Transverse colon (tissue), 4 donors: ENCODE data around the gene TRIM46. TPM values are rescaled to one million over a fixed set of nuclear protein-coding genes. Genes with fewer than 3 reads are reported as not detected.

Experiments
- DNase-seq: peaks from one replicate; pipeline ENCODE4 v3.0.0-alpha.2; 2019
- H3K27ac ChIP-seq, 4 donors: fragments of 200-600 bp; sonication (generic); 2 replicates each; pipeline ENCODE4 v1.5.1; 2016 to 2018; ENCODE audit warnings: inconsistent platforms in 4 of 4
- H3K27me3 ChIP-seq: fragments of 200-600 bp; sonication (generic); 2 replicates; pipeline ENCODE4 v1.5.1; 2017; ENCODE audit warnings: inconsistent platforms
- H3K36me3 ChIP-seq, 4 donors: fragments of 200-600 bp; sonication (generic); 2 replicates each; pipeline ENCODE4 v1.5.1; 2017 to 2019; ENCODE audit warnings: inconsistent platforms in 4 of 4
- H3K4me1 ChIP-seq, 4 donors: fragments of 200-600 bp; sonication (generic); 2 replicates each; pipeline ENCODE4 v1.5.1; 2017 to 2020; ENCODE audit warnings: inconsistent platforms in 4 of 4
- H3K4me3 ChIP-seq, 4 donors: fragments of 200-600 bp; sonication (generic); 1 replicate in 1 of 4; 2 replicates in 3 of 4; pipeline versions ENCODE4 v1.5.1 to v1.6.1; 2017 to 2019; ENCODE audit warnings: inconsistent platforms in 4 of 4
- H3K9me3 ChIP-seq, 2 donors: fragments of 200-600 bp; sonication (generic); 2 replicates each; pipeline ENCODE4 v1.5.1; 2017 to 2019; ENCODE audit warnings: inconsistent platforms in 2 of 2
- EP300 ChIP-seq: sonication (generic); formaldehyde crosslinking; IDR thresholded peaks from one replicate; pipeline ENCODE4 v1.6.1; 2017; ENCODE audit warnings: antibody characterized with exemption, low read depth
- POLR2A ChIP-seq: fragments of 450-650 bp; IDR thresholded peaks from one replicate; pipeline ENCODE4 v1.6.1; 2016; ENCODE audit warnings: antibody characterized with exemption, mild to moderate bottlenecking, moderate library complexity
- POLR2AphosphoS5 ChIP-seq, 3 donors: sonication (generic); formaldehyde crosslinking; IDR thresholded peaks; one replicate each; pipeline ENCODE4 v1.6.1; 2016; ENCODE audit warnings: antibody characterized with exemption in 3 of 3
- WGBS, 2 donors: methylation state at CpG; one replicate each; pipeline ENCODE4 v1.1.5; 2018; ENCODE audit warnings: low coverage in 1 of 2; 5-methylcytosine and 5-hydroxymethylcytosine counted together
- in situ Hi-C, 4 donors: fragments of 200-750 bp; cut with MboI; loops; one replicate each; pipeline versions ENCODE4 v1.15.0 to v1.15.1; 2017; ENCODE audit warnings: low sequenced_read_pairs in 3 of 4, low pct_ligation_motif_present in 1 of 4, low pct_unique_long_range_greater_than_20kb in 1 of 4
- intact Hi-C: fragments of 100-400 bp; cut with DNase I; formaldehyde crosslinking; loops from one replicate; pipeline ENCODE4 v1.15.1; 2023; ENCODE audit warnings: low total_unique reads
- total RNA-seq, 4 donors: library from RNA; depleted of rRNA; stranded (reverse); fragments of >200 nt; gene quantifications; one replicate each; pipeline ENCODE4 v1.1.0, GENCODE V29; 2016
- TF ChIP-seq, protein P1 (sequence below), 5 experiments: fragments of 200-600 bp in 3 of 5; fragments of 450-650 bp in 2 of 5; sonication (generic) in 3 of 5; IDR thresholded peaks; 1 replicate in 2 of 5; 2 replicates in 3 of 5; pipeline ENCODE4 v1.5.1; 2016 to 2017; ENCODE audit warnings: antibody characterized with exemption in 5 of 5, inconsistent platforms in 3 of 5, mild to moderate bottlenecking in 2 of 5, moderate library complexity in 1 of 5

Gene TRIM46
- total RNA-seq, 4 donors from 2014 or later = 0.41 to 0.48 TPM; not detected in 2

DNA sequence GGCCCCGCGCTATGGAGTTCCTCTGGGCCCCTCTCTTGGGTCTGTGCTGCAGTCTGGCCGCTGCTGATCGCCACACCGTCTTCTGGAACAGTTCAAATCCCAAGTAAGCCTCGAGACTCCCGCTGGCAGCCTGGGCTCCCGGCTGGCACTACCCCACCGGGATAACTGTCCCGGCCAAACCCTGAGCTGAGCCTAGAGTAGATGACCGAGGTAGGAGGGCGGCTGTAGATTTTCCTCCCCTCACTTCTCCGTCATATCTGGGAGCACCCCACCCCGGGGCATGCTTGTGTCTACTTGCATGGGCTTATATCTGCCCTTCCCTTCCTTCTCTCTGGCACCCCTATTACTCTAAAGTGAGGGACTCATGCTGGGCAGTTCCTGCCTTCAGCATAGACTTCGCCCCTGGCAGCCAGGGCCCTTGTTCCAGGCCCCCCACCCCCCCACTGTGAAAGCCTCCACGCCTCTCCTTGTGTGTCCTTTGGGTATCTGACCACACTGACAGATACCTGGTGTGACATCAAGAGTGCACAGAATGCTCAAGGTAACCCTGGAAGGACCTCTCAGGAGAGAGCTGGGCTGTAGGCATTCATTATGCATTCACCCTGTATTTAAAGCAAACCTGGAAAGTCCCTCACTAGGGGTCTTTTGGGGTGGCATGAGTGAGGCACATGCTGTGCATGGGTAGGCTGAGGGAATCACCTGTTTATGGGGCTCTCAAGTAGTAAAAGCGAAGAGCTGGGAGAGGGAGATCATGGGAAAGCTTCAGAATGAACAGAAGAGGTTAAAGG, 45.5 kb upstream of the TRIM46 start:
- peak in 1 of 3 donors; percentile 1 for TF ChIP-seq POLR2AphosphoS5 (IDR thresholded peaks at IDR 0.05)
- TF ChIP-seq, protein P1, sequence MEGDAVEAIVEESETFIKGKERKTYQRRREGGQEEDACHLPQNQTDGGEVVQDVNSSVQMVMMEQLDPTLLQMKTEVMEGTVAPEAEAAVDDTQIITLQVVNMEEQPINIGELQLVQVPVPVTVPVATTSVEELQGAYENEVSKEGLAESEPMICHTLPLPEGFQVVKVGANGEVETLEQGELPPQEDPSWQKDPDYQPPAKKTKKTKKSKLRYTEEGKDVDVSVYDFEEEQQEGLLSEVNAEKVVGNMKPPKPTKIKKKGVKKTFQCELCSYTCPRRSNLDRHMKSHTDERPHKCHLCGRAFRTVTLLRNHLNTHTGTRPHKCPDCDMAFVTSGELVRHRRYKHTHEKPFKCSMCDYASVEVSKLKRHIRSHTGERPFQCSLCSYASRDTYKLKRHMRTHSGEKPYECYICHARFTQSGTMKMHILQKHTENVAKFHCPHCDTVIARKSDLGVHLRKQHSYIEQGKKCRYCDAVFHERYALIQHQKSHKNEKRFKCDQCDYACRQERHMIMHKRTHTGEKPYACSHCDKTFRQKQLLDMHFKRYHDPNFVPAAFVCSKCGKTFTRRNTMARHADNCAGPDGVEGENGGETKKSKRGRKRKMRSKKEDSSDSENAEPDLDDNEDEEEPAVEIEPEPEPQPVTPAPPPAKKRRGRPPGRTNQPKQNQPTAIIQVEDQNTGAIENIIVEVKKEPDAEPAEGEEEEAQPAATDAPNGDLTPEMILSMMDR (IDR thresholded peaks at IDR 0.05) = no peak
- intact Hi-C loops = loop anchor here (5.0 kb wide), 1 partner anchor 36 kb away; no protein-coding TSS in a partner anchor
- WGBS, 2 donors = 5 to 18% methylated on average over 1 to 14 of the region's 17 CpGs

DNA sequence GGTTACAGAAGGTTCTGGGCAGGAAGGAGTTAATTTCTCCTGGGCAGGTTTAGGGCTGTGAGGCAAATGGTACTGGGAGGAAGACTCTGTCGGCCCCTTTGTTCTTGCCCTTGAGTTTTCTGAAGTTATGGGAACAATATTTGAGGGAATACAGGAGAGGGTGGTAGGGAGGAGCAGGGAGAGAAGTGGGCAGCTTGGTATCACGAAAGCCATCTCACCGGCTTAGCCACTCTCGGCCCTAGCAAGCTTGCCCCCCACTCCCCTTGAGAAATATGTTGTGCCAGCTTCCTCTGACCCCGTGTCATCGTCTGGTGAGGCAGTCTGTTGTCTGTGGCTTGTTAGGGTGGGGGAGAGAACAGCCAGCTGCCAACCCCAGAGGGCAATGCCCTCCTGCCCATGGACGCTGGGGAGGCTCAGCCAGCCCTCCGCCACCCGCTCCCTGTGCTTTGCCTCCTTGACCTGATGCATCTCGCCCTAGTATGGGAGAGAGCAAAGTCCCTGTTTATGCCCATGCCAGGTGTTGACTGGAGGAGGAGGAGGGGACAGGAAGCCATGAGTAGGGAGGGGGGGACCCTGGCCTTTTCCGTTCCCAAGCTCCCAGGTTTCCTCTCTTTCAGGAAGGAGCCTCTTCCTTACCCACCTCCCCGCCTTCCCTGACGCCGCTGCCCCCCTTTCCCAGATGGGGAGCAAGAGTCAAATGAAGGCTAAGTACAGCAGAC, 44.7 kb upstream of the TRIM46 start:
- peak; percentile 85 for DNase-seq
- Histone ChIP-seq H3K4me3 (peak overlapping the region; percentile 53 to 71 (median 69)), H3K9me3 (no peaks in the 10 kb centered on the region), H3K36me3 (peaks cover 0 to 23% (median 6%) of the 10 kb centered on the region in 4 donors), H3K27me3 (no peaks in the 10 kb centered on the region), H3K4me1 (peaks cover 14 to 92% (median 68%) of the 10 kb centered on the region in 4 donors), H3K27ac (peak overlapping the region; percentile 93 to 100 (median 94))
- in situ Hi-C loops = no loop called here
- TF ChIP-seq EP300 (peak; percentile 58), POLR2A (peak; percentile 97), POLR2AphosphoS5 (IDR thresholded peaks at IDR 0.05) (peak; percentile 88 to 98 (median 97))
- TF ChIP-seq, protein P1 (IDR thresholded peaks at IDR 0.05) = no peak
- intact Hi-C loops = loop anchor here (5.0 kb wide), 1 partner anchor 37 kb away; no protein-coding TSS in a partner anchor
- WGBS, 2 donors = 8% methylated on average over 12 of the region's 14 CpGs; no CpG with 5 or more reads in 1 of the 2 donors

More for the DNA sequence above, 45.5 kb upstream of the TRIM46 start:
- peak overlapping the region; percentile 53 to 71 (median 69) for H3K4me3 ChIP-seq
- DNase-seq = no peak
- H3K4me1 ChIP-seq = peaks cover 14 to 89% (median 65%) of the 10 kb centered on the region in 4 donors
- in situ Hi-C loops = no loop called here
- H3K36me3 ChIP-seq = peaks cover 0 to 17% (median 6%) of the 10 kb centered on the region in 4 donors
- no peaks in the 10 kb centered on the region for H3K27me3 ChIP-seq
- H3K27ac ChIP-seq = peak overlapping the region; percentile 93 to 100 (median 94)
- no peaks in the 10 kb centered on the region for H3K9me3 ChIP-seq

DNA sequence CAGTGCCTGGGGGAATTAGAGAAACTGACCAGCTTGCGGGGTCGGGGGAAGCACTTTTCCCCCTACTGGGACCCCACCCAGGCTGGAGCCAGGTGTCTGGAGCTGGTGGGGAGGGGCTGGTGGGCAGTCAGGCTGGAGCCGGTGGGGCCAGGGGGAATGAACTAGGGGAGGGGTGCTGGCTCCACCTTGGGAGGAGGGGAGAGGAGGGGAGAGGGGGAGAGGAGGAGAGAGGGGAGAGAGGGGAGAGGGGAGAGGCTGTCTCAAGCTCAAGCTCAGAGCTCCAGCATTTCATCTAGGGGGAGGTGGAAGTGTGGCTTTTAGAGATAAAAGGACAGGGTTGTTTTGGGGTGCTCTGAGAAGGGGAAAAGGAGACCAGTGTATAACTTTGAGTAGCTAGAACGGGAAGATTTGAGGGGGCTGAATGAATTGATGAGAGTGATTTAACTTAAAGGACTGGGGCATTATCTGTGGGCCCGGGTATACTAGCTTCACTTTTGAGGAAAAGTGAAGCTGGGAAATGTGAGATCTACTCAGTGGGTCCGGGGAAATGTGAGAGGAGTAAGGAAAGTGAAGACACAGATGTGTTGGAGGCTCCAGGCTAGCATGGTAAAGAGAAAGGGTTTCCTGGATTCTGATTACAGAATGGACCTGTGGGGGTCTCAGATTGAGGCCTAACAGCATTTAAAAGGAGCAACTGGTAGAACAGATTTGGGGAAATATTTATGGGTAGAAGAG, 43.2 kb upstream of the TRIM46 start:
- Histone ChIP-seq H3K4me3 (peak overlapping the region; percentile 18 to 71 (median 62)), H3K9me3 (no peaks in the 10 kb centered on the region), H3K4me1 (peaks cover 9 to 92% (median 66%) of the 10 kb centered on the region in 4 donors), H3K27ac (peak overlapping the region; percentile 93 to 100 (median 94)), H3K36me3 (peaks cover 0 to 23% (median 6%) of the 10 kb centered on the region in 4 donors), H3K27me3 (no peaks in the 10 kb centered on the region)
- intact Hi-C loops = no loop called here
- no peak for TF ChIP-seq POLR2AphosphoS5 (IDR thresholded peaks at IDR 0.05)
- TF ChIP-seq, protein P1 (IDR thresholded peaks at IDR 0.05) = no peak
- TF ChIP-seq EP300 = no peak
- 19 to 20% methylated on average over 3 to 6 of the region's 6 CpGs for WGBS, 2 donors
- in situ Hi-C loops = no loop called here
- no peak for DNase-seq
